GM18858 (cell line): ENCODE data around the gene RRAS2.
"Not testable (repeated sequence)": the region's sequence is repeated elsewhere in the genome, so short reads cannot be mapped to it uniquely, and the experiment has no call there.

Experiments used
- ATAC-seq: cut with Tn5 transposase; IDR thresholded peaks from one replicate; pipeline ENCODE4 v1.9.1; 2021; ENCODE audit not compliant: unreplicated experiment

Gene RRAS2

GRCh38 chr11:14358729-14359439 lies at the start of gene RRAS2:
TSS of gene RRAS2 (minus strand) at chr11:14359183. CDS start at chr11:14358870, 313 bp downstream.
- ATAC-seq, result peak; percentile 60

GRCh38 chr11:14408612-14409011 lies 49.6 kb upstream of the RRAS2 start:
- ATAC-seq, result no peak

- not testable (repeated sequence) for ATAC-seq
Observed at GRCh38 chr11:14406116-14406515, 47.1 kb upstream of the RRAS2 start.

GRCh38 chr11:14403528-14403927 lies 44.5 kb upstream of the RRAS2 start:
- not testable (repeated sequence) for ATAC-seq

- ATAC-seq, result no peak
Observed at GRCh38 chr11:14399087-14399486, 40.1 kb upstream of the RRAS2 start.

- no peak for ATAC-seq
Observed at GRCh38 chr11:14396273-14396672, 37.3 kb upstream of the RRAS2 start.

- ATAC-seq, result no peak
Observed at GRCh38 chr11:14393889-14394288, 34.9 kb upstream of the RRAS2 start.

GRCh38 chr11:14393129-14393528 lies 34.1 kb upstream of the RRAS2 start:
- no peak for ATAC-seq

- ATAC-seq, result no peak
Observed at GRCh38 chr11:14390669-14391068, 31.7 kb upstream of the RRAS2 start.

- no peak for ATAC-seq
Observed at GRCh38 chr11:14388352-14388751, 29.4 kb upstream of the RRAS2 start.

- ATAC-seq, result no peak
Observed at GRCh38 chr11:14386895-14387480, 28.0 kb upstream of the RRAS2 start.

GRCh38 chr11:14386081-14386480 lies 27.1 kb upstream of the RRAS2 start:
- ATAC-seq, result no peak

- no peak for ATAC-seq
Observed at GRCh38 chr11:14384338-14384737, 25.4 kb upstream of the RRAS2 start.

GRCh38 chr11:14381968-14382367 lies 23.0 kb upstream of the RRAS2 start:
- ATAC-seq, result no peak

- peak; percentile 69 for ATAC-seq
Observed at GRCh38 chr11:14380947-14381561, 22.1 kb upstream of the RRAS2 start.

GRCh38 chr11:14380125-14380936 lies 21.3 kb upstream of the RRAS2 start:
- ATAC-seq, result no peak

- ATAC-seq, result no peak
Observed at GRCh38 chr11:14378171-14378570, 19.2 kb upstream of the RRAS2 start.

GRCh38 chr11:14376920-14377319 lies 17.9 kb upstream of the RRAS2 start:
- no peak for ATAC-seq

- ATAC-seq, result no peak
Observed at GRCh38 chr11:14374922-14375830, 16.2 kb upstream of the RRAS2 start.

- no peak for ATAC-seq
Observed at GRCh38 chr11:14373941-14374646, 15.1 kb upstream of the RRAS2 start.
